ENCODE measurements around the gene CNGA3. TPM values are rescaled to one million over a fixed set of nuclear protein-coding genes. Genes with fewer than 3 reads are reported as not detected.

CNGA3 gene
- total and polyA plus RNA-seq, 2 donors (not counting 3 experiments of a cell fraction or from before 2014, with no cell fraction given), result not detected

DNA sequence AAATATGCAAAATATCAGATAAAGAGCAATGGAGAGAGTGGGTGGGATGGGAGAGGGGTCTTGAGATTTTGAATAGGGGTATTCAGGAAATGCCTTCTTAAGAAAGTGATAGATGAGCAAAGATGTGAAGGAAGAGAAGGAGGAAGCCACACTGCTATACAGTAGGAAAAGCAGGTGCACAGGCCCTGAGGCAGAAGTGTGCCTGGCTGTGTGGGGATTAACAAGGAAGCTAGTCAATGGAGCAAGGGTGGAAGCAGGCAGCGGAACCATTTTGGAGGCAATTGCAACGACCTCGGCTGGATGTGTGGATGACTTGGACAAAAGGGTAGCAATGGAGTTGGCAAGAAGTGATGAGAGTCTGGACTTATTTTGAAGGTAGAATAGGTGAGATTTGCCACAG lies 11.0 kb upstream of the CNGA3 start:
- FAIRE-seq (no peak), DNase-seq (ENCODE audit: low read depth, low spot score) (no peak)
- CTCF ChIA-PET, result interaction anchor here (1.0 kb wide), 1 partner anchor 8 kb away, joined by 3 read pairs; no protein-coding TSS in a partner anchor
- Histone ChIP-seq H3K36me3 (ENCODE audit: control insufficient read depth in 2 of 2, extremely low read depth in 1 of 2, insufficient read depth in 2 of 2, low read length in 2 of 2) (no peaks in the 10 kb centered on the region), H3K9me1 (replicated peaks; ENCODE audit: control insufficient read depth, extremely low read depth, insufficient read depth, low read length) (no peaks in the 10 kb centered on the region), H3K27ac (ENCODE audit: insufficient read depth, low read depth, low read length) (no peak overlapping the region), H3K4me3 (replicated peaks in 1 of 3; ENCODE audit: insufficient read depth in 1 of 3, low read depth in 1 of 3, low read length in 3 of 3) (no peak overlapping the region), H4K20me1 (replicated peaks; ENCODE audit: control insufficient read depth, extremely low read depth, insufficient read depth, low read length) (no peaks in the 10 kb centered on the region), H3K27me3 (ENCODE audit: control insufficient read depth in 2 of 2, insufficient read depth in 2 of 2, low read length in 2 of 2) (no peaks in the 10 kb centered on the region), H3K4me1 (ENCODE audit: control insufficient read depth, extremely low read depth, insufficient read depth, low read length) (no peaks in the 10 kb centered on the region), H3K4me2 (ENCODE audit: insufficient read depth, low read length) (no peak overlapping the region), H3K9ac (replicated peaks; ENCODE audit: extremely low read depth, insufficient read depth, low read length) (no peak overlapping the region), H2AFZ (ENCODE audit: low read depth, low read length) (no peak overlapping the region), H3K79me2 (ENCODE audit: control insufficient read depth, insufficient read depth, low read length) (no peaks in the 10 kb centered on the region), H3K9me3 (replicated peaks; ENCODE audit: control insufficient read depth, insufficient read depth, low read length) (no peaks in the 10 kb centered on the region)
- dilution Hi-C loops (cut with MboI; ENCODE audit: extremely low pct_ligation_motif_present, low sequenced_read_pairs), result loop anchor here (25.0 kb wide), 1 partner anchor 173 kb away; no protein-coding TSS in a partner anchor
- TF ChIP-seq POLR2A (IDR thresholded peaks at IDR 0.05; ENCODE audit: low read depth, low read length) (no peak), GATA2 (IDR thresholded peaks at IDR 0.05; ENCODE audit: insufficient read depth, insufficient read length, low read depth, low read length) (no peak), POLR2AphosphoS5 (IDR thresholded peaks at IDR 0.05; ENCODE audit: insufficient read depth, low read depth, low read length) (no peak), EZH2 (IDR thresholded peaks at IDR 0.05; ENCODE audit: borderline replicate concordance, low read depth, low read length, severe bottlenecking) (no peak), JUN (IDR thresholded peaks at IDR 0.05; ENCODE audit: borderline replicate concordance, insufficient read depth, insufficient read length, low read depth) (no peak), FOS (IDR thresholded peaks at IDR 0.05; ENCODE audit: borderline replicate concordance, insufficient read depth, low read length) (no peak)
- TF ChIP-seq, protein P1, sequence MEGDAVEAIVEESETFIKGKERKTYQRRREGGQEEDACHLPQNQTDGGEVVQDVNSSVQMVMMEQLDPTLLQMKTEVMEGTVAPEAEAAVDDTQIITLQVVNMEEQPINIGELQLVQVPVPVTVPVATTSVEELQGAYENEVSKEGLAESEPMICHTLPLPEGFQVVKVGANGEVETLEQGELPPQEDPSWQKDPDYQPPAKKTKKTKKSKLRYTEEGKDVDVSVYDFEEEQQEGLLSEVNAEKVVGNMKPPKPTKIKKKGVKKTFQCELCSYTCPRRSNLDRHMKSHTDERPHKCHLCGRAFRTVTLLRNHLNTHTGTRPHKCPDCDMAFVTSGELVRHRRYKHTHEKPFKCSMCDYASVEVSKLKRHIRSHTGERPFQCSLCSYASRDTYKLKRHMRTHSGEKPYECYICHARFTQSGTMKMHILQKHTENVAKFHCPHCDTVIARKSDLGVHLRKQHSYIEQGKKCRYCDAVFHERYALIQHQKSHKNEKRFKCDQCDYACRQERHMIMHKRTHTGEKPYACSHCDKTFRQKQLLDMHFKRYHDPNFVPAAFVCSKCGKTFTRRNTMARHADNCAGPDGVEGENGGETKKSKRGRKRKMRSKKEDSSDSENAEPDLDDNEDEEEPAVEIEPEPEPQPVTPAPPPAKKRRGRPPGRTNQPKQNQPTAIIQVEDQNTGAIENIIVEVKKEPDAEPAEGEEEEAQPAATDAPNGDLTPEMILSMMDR (IDR thresholded peaks at IDR 0.05; ENCODE audit: extremely low read depth in 1 of 2, insufficient read depth in 1 of 2, low read depth in 1 of 2, low read length in 2 of 2), result no peak
- POLR2A ChIA-PET, result no interaction called here
- intact Hi-C loops (cut with micrococcal nuclease), result no loop called here
- no TSS peak for BruUV-seq (replicated peaks)
